Heart right ventricle (tissue), 16 donors: Measurements from ENCODE around the gene MBOAT7. TPM values are rescaled to one million over a fixed set of nuclear protein-coding genes. Genes with fewer than 3 reads are reported as not detected.

Experiments used
- ATAC-seq, 8 donors: fragments of 200-7000 bp; cut with Tn5 transposase; one replicate each; pipeline ENCODE4 v1.9.1; 2020; ENCODE audit warnings: mild to moderate bottlenecking in 8 of 8, moderate library complexity in 8 of 8, moderate number of reproducible peaks in 1 of 8
- DNase-seq, 2 donors: peaks; one replicate each; pipeline ENCODE4 v3.0.0-alpha.2; 2020
- H3K27ac ChIP-seq, 10 donors: fragments of 200-600 bp; sonication (generic) in 2 of 10; one replicate each; pipeline versions ENCODE4 v1.5.0 to v1.8.0; 2020 to 2022; ENCODE audit warnings: mild to moderate bottlenecking in 3 of 10
- H3K27me3 ChIP-seq, 7 donors: fragments of 200-600 bp; one replicate each; pipeline ENCODE4 v1.8.0; 2021 to 2022; ENCODE audit warnings: mild to moderate bottlenecking in 2 of 7
- H3K36me3 ChIP-seq, 9 donors: fragments of 200-600 bp; sonication (generic) in 1 of 9; one replicate each; pipeline versions ENCODE4 v1.5.0 to v1.8.0; 2020 to 2022; ENCODE audit warnings: mild to moderate bottlenecking in 2 of 9
- H3K4me1 ChIP-seq, 9 donors: fragments of 200-600 bp; sonication (generic) in 1 of 9; one replicate each; pipeline versions ENCODE4 v1.5.0 to v1.8.0; 2020 to 2022; ENCODE audit warnings: mild to moderate bottlenecking in 4 of 9
- H3K4me3 ChIP-seq, 10 donors: fragments of 200-600 bp; sonication (generic) in 2 of 10; one replicate each; pipeline versions ENCODE4 v1.5.0 to v1.8.0; 2020 to 2022; ENCODE audit warnings: mild to moderate bottlenecking in 7 of 10, moderate library complexity in 2 of 10
- H3K9me3 ChIP-seq, 11 donors: fragments of 200-600 bp in 10 of 11; sonication (generic) in 2 of 11; one replicate each; pipeline versions ENCODE4 v1.5.0 to v1.8.0; 2013 to 2022; ENCODE audit warnings: mild to moderate bottlenecking in 2 of 11, control low read depth in 1 of 11, moderate library complexity in 1 of 11
- WGBS, 2 donors: extraction: QIAGEN DNeasy Blood & Tissue Kit; methylation state at CpG; one replicate each; pipeline ENCODE4 v1.1.7; 2013; ENCODE audit warnings: inconsistent platforms in 1 of 2; 5-methylcytosine and 5-hydroxymethylcytosine counted together
- intact Hi-C, 10 donors: fragments of 100-400 bp; cut with DNase I; formaldehyde crosslinking; loops; one replicate each; pipeline versions ENCODE4 v1.11.1 to v1.14.2; 2022
- polyA plus RNA-seq, 2 donors: library from polyadenylated mRNA; stranded (reverse); fragments of 200-250 nt; gene quantifications; one replicate each; pipeline ENCODE4 v1.2.3, GENCODE V29; 2013
- total RNA-seq, 10 donors: library from RNA; stranded (reverse); fragmentation: NEBNext Ultra II Directional in 3 of 10; extraction: Animal tissue kit (Norgen Biotek cat#: 25700) in 3 of 10; gene quantifications; one replicate each; pipeline versions ENCODE4 v1.2.1 to v1.2.4, GENCODE V29; 2021 to 2023
- TF ChIP-seq, protein P1 (sequence below), 9 donors: fragments of 200-600 bp; sonication (generic) in 2 of 9; IDR thresholded peaks; one replicate each; pipeline versions ENCODE4 v1.5.0 to v1.8.0; 2021 to 2022; ENCODE audit warnings: antibody characterized with exemption in 9 of 9, mild to moderate bottlenecking in 5 of 9, moderate library complexity in 1 of 9
- donor health status: Arrhythmogenic right ventricular cardiomyopathy.
- donor health status: ischemic (EF 13 %, LVEDD 7.1; RV severe dilation, severe dysfunction).
- donor health status: healthy with polysubstance abuse.
- donor health status: DM: no; HTN: yes; CAD: no.
- donor health status: DM: no; HTN: no; CAD: no.
- donor health status: ischemic (EF 25% LVEDD 6.9; RV normal size, moderate dysfunction).
- donor health status: ischemic (EF 25% LVEDD 5.7; RV mildly dilated, moderate dysfunction).
- donor health status: healthy.
- donor health status: DM: yes; HTN: yes; CAD: no.
- donor health status: Ischemic cardiomyopathy.
- donor health status: ischemic (EF 35%, LVEDD 5.7; RV mildly dilated, moderate dysfunction).
- donor health status: nonischemic (EF 11% LVEDD 7.7; RV severe dilation, severe dysfunction).
- donor health status: DM: yes; HTN: yes; CAD: no.
- donor health status: PGD.
- donor health status: ischemic (EF 29% LVEDD 5.4; RV normal size, mild dysfunction).
- donor health status: nonischemic (EF 23%, LVEDD 6.1; RV moderate dilation, normal function).

The MBOAT7 gene
- total and polyA plus RNA-seq, 12 donors: 7.7 to 29.4 (median 15.5) TPM

DNA sequence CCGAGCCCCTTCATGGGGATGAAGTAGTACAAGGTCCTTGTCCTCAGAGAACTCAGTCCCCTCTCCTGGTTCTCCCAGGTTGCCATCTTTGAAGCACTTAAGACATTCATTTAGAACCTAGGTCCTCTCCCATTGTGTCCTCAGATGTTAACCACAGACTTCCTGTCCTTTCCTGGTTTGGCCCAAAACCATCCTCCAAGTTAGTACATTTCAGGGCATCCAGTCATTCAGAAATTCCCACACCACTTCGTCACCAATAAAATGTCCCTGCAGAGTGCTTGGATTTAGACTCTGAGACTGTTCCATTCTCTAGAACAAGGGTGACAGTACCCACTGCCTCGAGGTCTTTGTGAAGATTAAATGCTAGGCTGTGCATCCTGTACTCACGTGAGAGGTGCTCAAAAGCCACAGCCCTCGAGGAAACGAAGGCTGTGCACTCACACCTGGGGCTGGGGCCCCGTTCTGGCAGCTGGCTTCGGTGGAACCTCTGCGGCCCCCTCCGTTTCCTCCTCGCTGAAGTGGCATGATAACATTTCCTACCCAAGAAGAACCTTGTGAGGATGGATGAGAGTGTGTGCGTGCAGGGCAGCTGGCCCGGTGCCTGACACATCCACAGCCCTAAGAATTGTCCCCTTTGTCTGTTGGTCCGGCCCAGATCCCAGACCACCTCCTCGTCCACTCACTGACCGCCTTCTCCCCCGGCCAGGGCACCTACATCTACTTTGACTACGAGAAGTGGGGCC is 34.6 kb downstream of the MBOAT7 start:
- no peak for ATAC-seq
- Histone ChIP-seq H3K27ac (peak overlapping the region in 1 of 10 donors; percentile 1), H3K4me1 (peaks cover 0 to 34% (median 13%) of the 10 kb centered on the region in 9 donors), H3K4me3 (no peak overlapping the region), H3K9me3 (no peaks in the 10 kb centered on the region), H3K27me3 (no peaks in the 10 kb centered on the region), H3K36me3 (peaks cover 0 to 88% (median 84%) of the 10 kb centered on the region in 9 donors)
- WGBS, 2 donors: 72 to 73% methylated on average over 18 of the region's 18 CpGs
- no peak for DNase-seq
- TF ChIP-seq, protein P1, sequence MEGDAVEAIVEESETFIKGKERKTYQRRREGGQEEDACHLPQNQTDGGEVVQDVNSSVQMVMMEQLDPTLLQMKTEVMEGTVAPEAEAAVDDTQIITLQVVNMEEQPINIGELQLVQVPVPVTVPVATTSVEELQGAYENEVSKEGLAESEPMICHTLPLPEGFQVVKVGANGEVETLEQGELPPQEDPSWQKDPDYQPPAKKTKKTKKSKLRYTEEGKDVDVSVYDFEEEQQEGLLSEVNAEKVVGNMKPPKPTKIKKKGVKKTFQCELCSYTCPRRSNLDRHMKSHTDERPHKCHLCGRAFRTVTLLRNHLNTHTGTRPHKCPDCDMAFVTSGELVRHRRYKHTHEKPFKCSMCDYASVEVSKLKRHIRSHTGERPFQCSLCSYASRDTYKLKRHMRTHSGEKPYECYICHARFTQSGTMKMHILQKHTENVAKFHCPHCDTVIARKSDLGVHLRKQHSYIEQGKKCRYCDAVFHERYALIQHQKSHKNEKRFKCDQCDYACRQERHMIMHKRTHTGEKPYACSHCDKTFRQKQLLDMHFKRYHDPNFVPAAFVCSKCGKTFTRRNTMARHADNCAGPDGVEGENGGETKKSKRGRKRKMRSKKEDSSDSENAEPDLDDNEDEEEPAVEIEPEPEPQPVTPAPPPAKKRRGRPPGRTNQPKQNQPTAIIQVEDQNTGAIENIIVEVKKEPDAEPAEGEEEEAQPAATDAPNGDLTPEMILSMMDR (IDR thresholded peaks at IDR 0.05): no peak
- intact Hi-C loops: loop anchor here in 1 of 10 donors (5.0 kb wide), 1 partner anchor 48 kb away; the partner anchor contains the start of gene RPS9

DNA sequence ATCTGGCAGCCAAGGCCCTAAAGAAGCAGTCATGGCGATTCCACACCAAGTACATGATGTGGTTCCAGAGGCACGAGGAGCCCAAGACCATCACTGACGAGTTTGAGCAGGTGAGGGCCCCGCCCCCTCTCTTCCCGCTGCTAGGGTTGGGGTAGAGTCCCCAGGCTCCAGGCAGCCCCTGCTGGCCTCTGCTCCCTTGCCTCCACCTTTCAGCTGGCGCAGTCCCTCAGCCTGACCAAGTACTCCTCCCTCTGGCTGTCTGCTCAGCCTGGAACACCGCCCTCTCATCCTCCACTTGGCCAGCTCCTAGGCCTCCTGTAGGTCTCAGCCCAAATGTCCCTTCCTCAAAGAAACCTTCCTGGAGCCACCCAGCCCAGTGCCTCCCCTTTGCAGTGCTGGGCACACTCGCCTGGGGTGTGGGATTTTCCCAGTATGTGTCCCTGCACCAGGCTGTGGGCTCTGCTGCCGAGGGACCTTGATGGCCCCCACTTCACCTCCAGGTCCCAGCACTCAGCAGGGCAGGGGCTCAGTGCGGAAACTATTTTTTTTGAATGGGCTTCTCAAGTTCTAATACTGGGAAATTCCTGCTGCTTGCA is 35.6 kb downstream of the MBOAT7 start:
- H3K36me3 ChIP-seq: peaks cover 0 to 97% (median 93%) of the 10 kb centered on the region in 9 donors
- no peak overlapping the region for H3K4me3 ChIP-seq
- H3K9me3 ChIP-seq: no peaks in the 10 kb centered on the region
- 83 to 85% methylated on average over 10 of the region's 10 CpGs for WGBS, 2 donors
- no peaks in the 10 kb centered on the region for H3K27me3 ChIP-seq
- DNase-seq (no peak), ATAC-seq (no peak)
- H3K4me1 ChIP-seq: peaks cover 0 to 32% (median 10%) of the 10 kb centered on the region in 9 donors
- peak overlapping the region in 3 of 10 donors; percentile 20 to 71 (median 47) for H3K27ac ChIP-seq
- intact Hi-C loops: no loop called here
- TF ChIP-seq, protein P1 (IDR thresholded peaks at IDR 0.05): no peak

DNA sequence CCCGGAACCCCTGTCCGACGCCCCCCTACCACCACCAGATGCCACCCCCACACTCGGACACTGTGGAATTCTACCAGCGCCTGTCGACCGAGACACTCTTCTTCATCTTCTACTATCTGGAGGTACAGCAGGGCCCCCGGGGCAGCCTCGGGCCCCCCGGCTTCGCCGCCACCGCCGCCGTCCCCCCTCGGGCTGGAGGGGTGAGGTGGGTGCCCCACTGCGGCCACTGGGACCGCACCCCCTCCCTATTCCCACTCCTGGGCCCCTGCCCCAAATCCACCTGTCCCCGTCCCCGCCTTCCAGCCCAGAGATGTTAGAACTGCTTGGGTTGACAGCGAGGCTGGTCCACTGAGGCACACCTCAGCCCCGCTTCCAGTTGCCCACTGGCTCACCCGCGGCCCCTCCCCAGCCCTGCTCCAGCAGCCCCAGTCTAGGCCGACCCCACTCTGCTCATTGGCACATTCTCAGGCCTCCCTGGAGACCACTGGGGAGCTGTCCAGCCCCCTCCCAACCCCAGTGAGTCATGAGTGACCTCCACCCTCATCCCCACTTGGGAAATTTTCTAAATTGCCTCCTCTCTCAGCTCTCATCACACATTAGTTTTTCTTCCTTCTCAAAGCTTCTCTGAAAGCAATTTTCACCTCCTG is 36.4 kb downstream of the MBOAT7 start:
- Histone ChIP-seq H3K36me3 (peaks cover 0 to 100% (median 97%) of the 10 kb centered on the region in 9 donors), H3K9me3 (no peaks in the 10 kb centered on the region), H3K4me1 (peaks cover 0 to 24% (median 6%) of the 10 kb centered on the region in 9 donors), H3K27me3 (no peaks in the 10 kb centered on the region), H3K4me3 (no peak overlapping the region), H3K27ac (peak overlapping the region in 3 of 10 donors; percentile 21 to 71 (median 47))
- peak in 3 of 8 donors; percentile 5 to 54 (median 8) for ATAC-seq
- no peak for DNase-seq
- TF ChIP-seq, protein P1 (IDR thresholded peaks at IDR 0.05): no peak
- intact Hi-C loops: no loop called here
- WGBS, 2 donors: 88 to 92% methylated on average over 25 of the region's 25 CpGs

DNA sequence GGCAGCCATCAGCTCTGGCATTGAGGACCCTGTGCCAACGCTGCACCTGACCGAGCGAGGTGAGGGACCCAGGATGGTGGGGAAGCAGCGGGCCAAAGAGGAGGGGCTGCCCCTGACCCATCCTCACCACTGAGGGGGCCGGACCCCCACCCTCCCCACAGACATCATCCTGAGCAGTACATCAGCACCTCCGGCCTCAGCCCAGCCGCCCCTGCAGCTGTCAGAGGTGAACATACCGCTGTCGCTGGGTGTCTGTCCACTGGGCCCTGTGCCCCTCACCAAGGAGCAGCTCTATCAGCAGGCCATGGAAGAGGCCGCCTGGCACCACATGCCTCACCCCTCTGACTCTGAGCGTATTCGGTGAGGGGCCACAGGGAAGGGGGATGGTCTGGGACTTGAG is 37.1 kb downstream of the MBOAT7 start:
- DNase-seq: no peak
- Histone ChIP-seq H3K36me3 (peaks cover 0 to 100% (median 93%) of the 10 kb centered on the region in 9 donors), H3K27ac (no peak overlapping the region), H3K9me3 (no peaks in the 10 kb centered on the region), H3K27me3 (no peaks in the 10 kb centered on the region), H3K4me1 (peaks cover 0 to 25% (median 11%) of the 10 kb centered on the region in 9 donors), H3K4me3 (no peak overlapping the region)
- intact Hi-C loops: no loop called here
- peak in 1 of 8 donors; percentile 2 for ATAC-seq
- TF ChIP-seq, protein P1 (IDR thresholded peaks at IDR 0.05): no peak
- WGBS, 2 donors: 88 to 93% methylated on average over 12 of the region's 12 CpGs
